B cell (primary cell): ENCODE results near the gene APP. TPM values are rescaled to one million over a fixed set of nuclear protein-coding genes. Genes with fewer than 3 reads are reported as not detected.
A peak's percentile ranks its signal among the peaks of the same experiment; 100 is the strongest.

Source experiments
- ATAC-seq: fragments of 200-7000 bp; cut with Tn5 transposase; one replicate; pipeline ENCODE4 v1.10.0; 2021; ENCODE audit warnings: low read depth, mild to moderate bottlenecking, moderate number of reproducible peaks, moderate library complexity
- CTCF ChIA-PET: fragments of 350-600 bp; sonication (Branson Sonifier 250); formaldehyde crosslinking; loops from one replicate; lab custom pipeline; 2021; ENCODE audit warnings: antibody characterized with exemption, inconsistent platforms; lab: Charles Lee
- POLR2A ChIA-PET: fragments of 350-600 bp; sonication (Branson Sonifier 250); formaldehyde crosslinking; loops from one replicate; lab custom pipeline; 2021; ENCODE audit warnings: antibody characterized with exemption; lab: Charles Lee
- DNase-seq: peaks from one replicate; pipeline ENCODE4 v3.0.0; 2013
- H2AFZ ChIP-seq: 2 replicates; pipeline ENCODE4 v1.6.1; 2012; ENCODE audit warnings: mild to moderate bottlenecking, low read depth, low read length; ENCODE audit not compliant: insufficient read depth, poor library complexity, severe bottlenecking
- H3K27ac ChIP-seq, 2 donors: 1 replicate in 1 of 2; 2 replicates in 1 of 2; pipeline ENCODE4 v1.5.1; 2012 to 2013; ENCODE audit warnings: low read length in 2 of 2, mild to moderate bottlenecking in 2 of 2, moderate library complexity in 1 of 2
- H3K27me3 ChIP-seq, 4 experiments: fragments of 200-600 bp in 1 of 4; sonication (generic) in 1 of 4; replicated peaks in 1 of 4; 1 replicate in 2 of 4; 2 replicates in 2 of 4; pipeline versions ENCODE4 v1.6.1 to v1.7.0; 2013 to 2016; ENCODE audit warnings: low read length in 3 of 4, mild to moderate bottlenecking in 2 of 4, mixed read lengths in 1 of 4, moderate library complexity in 1 of 4; ENCODE audit not compliant: insufficient read depth in 4 of 4, control insufficient read depth in 3 of 4; ENCODE audit errors: control extremely low read depth in 1 of 4
- H3K36me3 ChIP-seq, 2 experiments: replicated peaks in 1 of 2; 1 replicate in 1 of 2; 2 replicates in 1 of 2; pipeline versions ENCODE4 v1.6.1 to v1.7.1; 2013; ENCODE audit warnings: low read length in 1 of 2; ENCODE audit not compliant: insufficient read depth in 2 of 2, control insufficient read depth in 1 of 2; ENCODE audit errors: control extremely low read depth in 1 of 2, extremely low read depth in 1 of 2
- H3K4me1 ChIP-seq, 2 donors: fragments of 200-600 bp in 1 of 2; sonication (generic) in 1 of 2; 1 replicate in 1 of 2; 2 replicates in 1 of 2; pipeline versions ENCODE4 v1.5.1 to v1.6.1; 2013 to 2017; ENCODE audit warnings: low read length in 2 of 2; ENCODE audit not compliant: control insufficient read depth in 2 of 2, insufficient read depth in 2 of 2
- H3K4me2 ChIP-seq: replicated peaks from 2 replicates; pipeline ENCODE3; 2012; ENCODE audit warnings: mild to moderate bottlenecking, low read depth, low read length; ENCODE audit not compliant: poor library complexity, severe bottlenecking
- H3K4me3 ChIP-seq, 5 experiments: fragments of 200-600 bp in 1 of 5; sonication (generic) in 1 of 5; 1 replicate in 3 of 5; 2 replicates in 2 of 5; pipeline versions ENCODE4 v1.5.1 to v1.7.0; 2011 to 2016; ENCODE audit warnings: low read length in 4 of 5, mild to moderate bottlenecking in 4 of 5, low read depth in 2 of 5, control low read depth in 1 of 5, moderate library complexity in 1 of 5; ENCODE audit not compliant: insufficient read depth in 1 of 5; ENCODE audit errors: control extremely low read depth in 1 of 5, extremely low read depth in 1 of 5
- H3K79me2 ChIP-seq: fragments of 200-600 bp; sonication (generic); one replicate; pipeline ENCODE4 v1.6.0; 2016; ENCODE audit warnings: low read length; ENCODE audit not compliant: control insufficient read depth, insufficient read depth
- H3K9ac ChIP-seq: fragments of 200-600 bp; sonication (generic); 2 replicates; pipeline ENCODE4 v1.6.1; 2017; ENCODE audit warnings: mild to moderate bottlenecking, low read length, moderate library complexity
- H3K9me3 ChIP-seq, 3 donors: one replicate each; pipeline versions ENCODE4 v1.6.1 to v1.7.1; 2013; ENCODE audit warnings: low read length in 2 of 3; ENCODE audit not compliant: control insufficient read depth in 2 of 3, insufficient read depth in 1 of 3; ENCODE audit errors: control extremely low read depth in 1 of 3
- H4K20me1 ChIP-seq: 2 replicates; pipeline ENCODE4 v1.6.0; 2012; ENCODE audit warnings: mild to moderate bottlenecking, low read length; ENCODE audit not compliant: insufficient read depth, control insufficient read depth, poor library complexity, severe bottlenecking
- H3K27ac Mint-ChIP-seq: one replicate; pipeline ENCODE4 v1.8.0; 2021; ENCODE audit warnings: mixed read lengths
- H3K27me3 Mint-ChIP-seq: one replicate; pipeline ENCODE4 v1.8.0; 2021; ENCODE audit warnings: mixed read lengths
- H3K4me1 Mint-ChIP-seq: one replicate; pipeline ENCODE4 v1.8.0; 2021; ENCODE audit warnings: mixed read lengths
- H3K4me3 Mint-ChIP-seq: one replicate; pipeline ENCODE4 v1.8.0; 2021; ENCODE audit warnings: mixed read lengths
- H3K9me3 Mint-ChIP-seq: one replicate; pipeline ENCODE4 v1.8.0; 2022; ENCODE audit warnings: mixed read lengths; ENCODE audit not compliant: insufficient read depth
- CTCF ChIP-seq: fragments of 200-600 bp; IDR thresholded peaks from one replicate; pipeline ENCODE4 v1.8.0; 2022; ENCODE audit warnings: antibody characterized with exemption, mild to moderate bottlenecking
- EZH2 ChIP-seq: IDR thresholded peaks from 2 replicates; pipeline ENCODE4 v1.6.1; 2012; ENCODE audit warnings: borderline replicate concordance, low read depth, mild to moderate bottlenecking, moderate library complexity, low read length; ENCODE audit not compliant: insufficient read depth, poor library complexity, severe bottlenecking
- WGBS: methylation state at CpG from one replicate; pipeline ENCODE4 v1.1.5; 2013; ENCODE audit warnings: missing lambda C conversion rate; ENCODE audit not compliant: insufficient coverage; 5-methylcytosine and 5-hydroxymethylcytosine counted together
- intact Hi-C: fragments of 100-400 bp; cut with micrococcal nuclease; formaldehyde crosslinking; loops from one replicate; pipeline ENCODE4 v1.10.0; 2022
- polyA plus RNA-seq: library from polyadenylated mRNA; depleted of rRNA; stranded (reverse); fragments of >200 nt; gene quantifications from 2 replicates; pipeline ENCODE4 v1.2.3, GENCODE V29; 2012
- total RNA-seq, 2 donors: library from RNA; stranded (reverse); fragments of 120-200 nt in 1 of 2; gene quantifications; 1 replicate in 1 of 2; 2 replicates in 1 of 2; pipeline versions ENCODE4 v1.2.3 to v1.2.4, GENCODE V29; 2013 to 2022

The APP gene
- total and polyA plus RNA-seq, 2 donors (not counting 1 experiment from before 2014, with no cell fraction given), result 28.3 to 34.7 TPM

- Mint-ChIP-seq H3K4me3 (peak overlapping the region; percentile 97), H3K9me3 (no peaks in the 10 kb centered on the region), H3K27me3 (peaks cover 13% of the 10 kb centered on the region), H3K4me1 (peaks cover 15% of the 10 kb centered on the region), H3K27ac (peak overlapping the region; percentile 86)
- Histone ChIP-seq H3K36me3 (no peaks in the 10 kb centered on the region), H3K27ac (peak overlapping the region in 1 of 2 donors; percentile 74), H4K20me1 (no peaks in the 10 kb centered on the region), H3K27me3 (peaks cover 0 to 9% (median 2%) of the 10 kb centered on the region in 4 experiments), H3K9ac (peak overlapping the region; percentile 75), H3K9me3 (no peaks in the 10 kb centered on the region), H3K4me1 (peaks cover 9 to 18% of the 10 kb centered on the region in 2 donors), H3K4me2 (peak overlapping the region; percentile 94), H2AFZ (peak overlapping the region; percentile 92), H3K79me2 (peaks cover 43% of the 10 kb centered on the region), H3K4me3 (peak overlapping the region; percentile 51 to 84 (median 82))
- under 1% methylated on average over 14 of the region's 18 CpGs for WGBS
- TF ChIP-seq CTCF, result peak; percentile 41
- TF ChIP-seq EZH2, result no peak
- ATAC-seq, result peak; percentile 50
- intact Hi-C loops, result loop anchor here (10.0 kb wide), 2 partner anchors 94 to 434 kb away; partner anchors contain the start of genes ATP5PF and GABPA
- POLR2A ChIA-PET, result no interaction called here
- DNase-seq, result peak; percentile 69
- CTCF ChIA-PET, result interaction anchor here (0.7 to 5.2 kb wide), 10 partner anchors 9 to 287 kb away, joined by 3 to 43 read pairs (median 4); no protein-coding TSS in a partner anchor
Observed at GRCh38 chr21:26169061-26169610, 1.4 kb downstream of the APP start.

- Histone ChIP-seq H3K27me3 (peaks cover 0 to 9% (median 2%) of the 10 kb centered on the region in 4 experiments), H3K27ac (no peak overlapping the region), H2AFZ (no peak overlapping the region), H3K4me2 (no peak overlapping the region), H3K4me1 (peaks cover 9 to 18% of the 10 kb centered on the region in 2 donors), H3K79me2 (peaks cover 49% of the 10 kb centered on the region), H3K9me3 (no peaks in the 10 kb centered on the region), H3K36me3 (no peaks in the 10 kb centered on the region), H3K9ac (no peak overlapping the region), H3K4me3 (no peak overlapping the region), H4K20me1 (no peaks in the 10 kb centered on the region)
- Mint-ChIP-seq H3K27me3 (peaks cover 13% of the 10 kb centered on the region), H3K9me3 (no peaks in the 10 kb centered on the region), H3K27ac (no peak overlapping the region), H3K4me1 (peaks cover 16% of the 10 kb centered on the region), H3K4me3 (peak overlapping the region; percentile 17)
- CTCF ChIA-PET, result interaction anchor here (0.7 to 5.2 kb wide), 12 partner anchors 8 to 286 kb away, joined by 3 to 43 read pairs (median 4); no protein-coding TSS in a partner anchor
- intact Hi-C loops, result loop anchor here (10.0 kb wide), 2 partner anchors 94 to 434 kb away; partner anchors contain the start of genes ATP5PF and GABPA
- DNase-seq (no peak), ATAC-seq (no peak)
- 91% methylated on average over 1 of the region's 4 CpGs for WGBS
- TF ChIP-seq EZH2, result no peak
- TF ChIP-seq CTCF, result no peak
- POLR2A ChIA-PET, result no interaction called here
Observed at GRCh38 chr21:26168371-26168770, 2.2 kb downstream of the APP start.
